NCI-H128 (cell line): ENCODE results near the gene ZNF132.
A peak's percentile ranks its signal among the peaks of the same experiment; 100 is the strongest.
"Not testable (repeated sequence)": the region's sequence is repeated elsewhere in the genome, so short reads cannot be mapped to it uniquely, and the experiment has no call there.

Experiments
- DNase-seq: peaks from one replicate; lab custom pipeline; 2025; ENCODE audit not compliant: unreplicated experiment; lab: John Stamatoyannopoulos, UW

Gene ZNF132

GRCh38 chr19:58468216-58468839 lies 28.4 kb upstream of the ZNF132 start:
- no peak for DNase-seq

DNA sequence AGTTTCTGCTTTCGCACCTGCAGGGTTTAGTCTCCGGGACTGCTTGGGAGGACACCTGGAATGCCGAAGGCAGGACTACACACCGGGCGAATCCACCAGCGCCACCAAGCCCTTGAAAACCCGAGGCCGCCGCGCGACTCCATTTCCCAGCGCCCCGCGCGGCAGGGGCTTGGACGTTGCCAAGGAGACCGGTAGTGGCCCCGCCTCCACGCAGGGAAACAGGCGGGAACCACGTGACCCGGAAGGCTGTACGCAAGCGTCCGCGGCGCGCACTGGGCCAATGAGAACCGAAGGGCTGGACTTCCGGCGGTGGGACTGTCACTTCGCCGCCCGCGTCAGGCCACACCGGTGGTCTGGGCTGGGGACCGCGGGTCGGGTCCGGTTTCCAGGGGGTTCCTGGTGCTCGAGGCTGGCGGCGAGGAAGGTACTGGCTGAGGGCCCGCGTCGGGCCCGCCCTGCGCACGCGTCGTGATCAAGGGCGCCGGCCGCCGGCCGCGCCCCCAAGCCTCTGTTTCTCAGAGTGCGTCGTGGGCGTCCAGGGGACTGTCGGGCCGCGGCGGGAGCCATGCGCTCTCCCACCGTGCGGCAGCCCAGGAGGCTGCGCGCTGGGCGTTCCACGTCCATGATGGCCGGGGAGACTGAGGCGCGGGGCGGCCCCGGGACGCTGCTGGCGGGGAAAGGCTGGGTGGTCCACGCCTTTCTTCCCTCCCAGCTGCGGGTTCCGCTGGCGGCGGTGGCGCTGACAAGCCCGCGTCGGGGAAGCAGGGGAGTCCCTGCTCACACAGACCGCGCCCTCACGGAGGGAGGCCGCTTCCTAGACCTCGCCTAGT lies 27.0 kb upstream of the ZNF132 start, which contains the start of gene ZNF324:
TSS of gene ZNF324 (plus strand) at position 321 of the 830 bp plus-strand sequence. CDS start 2,106 bp downstream, outside the sequence.
- peak; percentile 97 for DNase-seq

DNA sequence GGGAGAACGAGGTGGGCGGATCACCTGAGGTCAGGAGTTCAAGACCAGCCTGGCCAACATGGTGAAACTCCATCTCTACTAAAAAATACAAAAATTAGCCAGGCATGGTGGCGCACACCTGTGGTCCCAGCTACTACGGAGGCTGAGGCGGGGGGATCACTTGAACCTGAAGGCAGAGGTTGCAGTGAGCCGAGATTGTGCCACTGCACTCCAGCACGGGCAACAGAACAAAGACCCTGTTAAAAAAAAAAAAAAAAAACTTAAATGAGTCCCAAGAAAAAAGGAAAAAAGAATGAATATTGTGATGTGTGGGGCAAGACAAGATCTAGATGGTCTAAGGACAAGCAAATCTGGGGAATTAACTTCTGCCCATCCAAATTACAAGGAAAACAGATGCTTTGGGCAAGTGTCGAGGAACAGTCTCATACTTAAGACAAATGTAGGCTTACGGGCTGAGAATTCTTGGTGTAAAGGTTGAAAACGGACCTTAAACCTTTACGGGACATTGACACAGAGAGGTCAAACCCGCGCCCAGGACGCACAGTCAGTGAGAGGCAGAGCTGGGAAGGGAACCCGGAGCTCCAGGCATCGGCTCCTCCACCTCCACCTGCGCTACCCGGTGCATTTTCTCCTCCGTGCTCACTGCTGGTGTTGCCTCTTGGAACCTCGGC lies 26.3 kb upstream of the ZNF132 start:
- no peak for DNase-seq

- no peak for DNase-seq
Measured at GRCh38 chr19:58460039-58460438, 20.1 kb upstream of the ZNF132 start.

DNA sequence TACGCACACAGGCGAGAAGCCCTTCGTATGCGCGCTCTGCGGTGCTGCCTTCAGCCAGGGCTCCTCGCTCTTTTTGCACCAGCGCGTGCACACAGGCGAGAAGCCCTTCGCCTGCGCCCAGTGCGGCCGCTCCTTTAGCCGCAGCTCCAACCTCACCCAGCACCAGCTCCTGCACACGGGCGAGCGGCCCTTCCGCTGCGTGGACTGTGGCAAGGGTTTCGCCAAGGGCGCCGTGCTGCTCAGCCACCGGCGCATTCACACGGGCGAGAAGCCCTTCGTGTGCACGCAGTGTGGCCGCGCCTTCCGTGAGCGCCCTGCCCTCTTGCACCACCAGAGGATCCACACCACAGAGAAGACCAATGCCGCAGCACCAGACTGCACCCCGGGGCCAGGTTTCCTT lies 16.2 kb upstream of the ZNF132 start:
- no peak for DNase-seq

DNA sequence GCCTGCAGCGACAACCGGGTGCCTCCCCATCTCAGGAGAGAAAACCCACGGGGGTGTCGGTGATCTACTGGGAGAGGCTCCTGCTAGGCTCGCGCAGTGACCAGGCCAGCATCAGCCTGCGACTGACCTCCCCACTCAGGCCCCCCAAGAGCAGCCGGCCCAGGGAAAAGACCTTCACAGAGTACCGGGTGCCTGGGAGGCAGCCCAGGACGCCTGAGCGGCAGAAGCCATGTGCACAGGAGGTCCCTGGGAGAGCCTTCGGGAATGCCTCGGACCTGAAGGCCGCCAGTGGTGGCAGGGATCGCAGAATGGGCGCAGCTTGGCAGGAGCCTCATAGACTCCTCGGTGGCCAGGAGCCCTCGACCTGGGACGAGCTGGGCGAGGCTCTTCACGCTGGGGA lies 15.4 kb upstream of the ZNF132 start:
- no peak for DNase-seq

DNA sequence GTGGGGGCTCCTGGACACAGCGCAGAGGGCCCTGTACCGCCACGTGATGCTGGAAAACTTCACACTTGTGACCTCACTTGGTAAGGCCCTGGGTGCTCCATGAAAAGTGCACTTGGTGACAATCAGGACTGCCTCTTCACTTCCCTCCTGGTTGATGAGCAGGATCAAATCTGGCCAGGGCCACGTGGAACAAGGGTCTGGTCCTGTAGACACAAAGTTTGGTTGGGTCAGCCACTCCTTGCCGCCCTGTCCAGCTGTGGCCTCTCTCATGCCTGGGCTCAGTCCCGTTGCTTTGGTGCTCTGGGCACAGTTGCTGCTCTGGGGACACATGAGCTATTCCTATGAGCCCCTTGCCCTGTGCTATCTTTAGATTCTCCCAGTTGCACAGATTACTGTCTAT lies 13.8 kb upstream of the ZNF132 start:
- no peak for DNase-seq

- DNase-seq = peak; percentile 96
Measured at GRCh38 chr19:58451358-58452101, 11.6 kb upstream of the ZNF132 start, which contains the start of gene ZNF324B. ZNF324B (plus strand) TSS chr19:58451622; CDS start chr19:58453702, 2,080 bp downstream.

- DNase-seq = no peak
Measured at GRCh38 chr19:58450856-58451357, 11.0 kb upstream of the ZNF132 start.

DNA sequence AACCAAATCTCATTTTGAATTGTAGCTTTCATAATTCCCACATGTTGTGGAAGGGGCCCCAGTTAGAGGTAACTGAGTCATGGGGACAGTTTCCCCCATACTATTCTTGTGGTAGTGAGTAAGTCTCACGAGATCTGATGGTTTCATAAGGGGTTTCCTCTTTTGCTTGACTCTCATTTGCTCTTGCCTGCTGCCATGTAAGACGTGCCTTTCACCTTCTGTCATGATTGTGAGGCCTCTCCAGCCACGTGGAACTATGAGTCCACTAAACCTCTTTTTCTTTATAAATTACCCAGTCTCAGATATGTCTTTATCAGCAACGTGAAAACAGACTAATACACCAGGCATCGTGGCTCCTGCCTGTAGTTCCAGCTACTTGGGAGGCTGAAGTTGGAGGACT lies 10.0 kb upstream of the ZNF132 start:
- not testable (repeated sequence) for DNase-seq

DNA sequence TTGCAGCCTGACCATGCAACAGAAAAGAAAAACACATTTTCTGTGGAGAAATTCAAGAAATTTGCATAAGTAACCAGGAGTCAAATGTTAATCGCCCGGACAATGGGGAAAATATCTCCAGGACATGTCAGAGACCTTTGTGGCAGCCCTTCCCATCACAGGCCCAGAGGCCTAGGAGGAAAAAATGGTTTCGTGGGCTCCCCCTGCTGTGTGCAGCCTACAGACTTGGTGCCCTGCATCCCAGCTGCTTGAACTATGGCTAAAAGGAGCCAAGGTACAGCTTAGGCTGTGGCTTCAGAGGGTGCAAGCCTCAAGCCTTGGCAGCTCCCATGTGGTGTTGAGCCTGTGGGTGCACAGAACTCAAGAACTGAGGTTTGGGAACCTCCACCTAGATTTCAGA lies 8.9 kb upstream of the ZNF132 start:
- DNase-seq = not testable (repeated sequence)

DNA sequence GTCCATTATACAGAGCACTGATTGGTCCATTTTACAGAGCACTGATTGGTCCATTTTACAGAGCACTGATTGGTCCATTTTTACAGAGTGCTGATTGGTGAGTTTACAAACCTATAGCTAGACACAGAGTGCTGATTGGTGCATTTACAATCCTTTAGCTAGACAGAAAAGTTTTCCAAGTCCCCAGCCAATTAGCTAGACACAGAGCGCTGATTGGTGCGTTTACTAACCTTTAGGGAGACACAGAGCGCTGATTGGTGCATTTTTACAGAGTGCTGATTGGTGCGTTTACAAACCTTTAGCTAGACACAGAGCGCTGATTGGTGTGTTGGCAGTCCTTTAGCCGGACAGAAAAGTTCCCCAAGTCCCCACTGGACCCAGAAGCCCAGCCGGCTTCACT lies 3.0 kb upstream of the ZNF132 start:
- DNase-seq = not testable (repeated sequence)

DNA sequence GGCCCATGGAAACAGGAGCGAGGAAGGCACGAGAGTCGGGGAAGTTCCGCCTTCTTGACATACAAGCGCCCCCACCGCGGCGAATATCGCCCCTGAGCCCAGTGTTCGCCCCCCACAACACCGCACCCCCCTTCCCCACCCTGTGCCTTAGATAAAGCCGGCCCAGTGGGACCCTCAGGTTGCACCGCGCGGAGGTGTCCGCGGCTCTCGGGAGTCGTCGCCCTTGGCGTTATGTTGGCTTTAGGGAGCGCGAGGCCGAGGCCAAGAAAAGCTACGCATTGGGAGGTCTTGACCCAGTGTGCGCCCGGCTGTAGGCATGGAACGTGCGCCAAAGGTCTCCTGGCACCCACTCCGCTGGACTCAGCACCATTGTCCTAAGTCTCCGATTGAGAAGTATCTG lies 603 bp upstream of the ZNF132 start:
- no peak for DNase-seq

GRCh38 chr19:58434217-58434616 lies 5.7 kb downstream of the ZNF132 start:
- DNase-seq = no peak

- no peak for DNase-seq
Measured at GRCh38 chr19:58429745-58430144, 10.2 kb downstream of the ZNF132 start.

DNA sequence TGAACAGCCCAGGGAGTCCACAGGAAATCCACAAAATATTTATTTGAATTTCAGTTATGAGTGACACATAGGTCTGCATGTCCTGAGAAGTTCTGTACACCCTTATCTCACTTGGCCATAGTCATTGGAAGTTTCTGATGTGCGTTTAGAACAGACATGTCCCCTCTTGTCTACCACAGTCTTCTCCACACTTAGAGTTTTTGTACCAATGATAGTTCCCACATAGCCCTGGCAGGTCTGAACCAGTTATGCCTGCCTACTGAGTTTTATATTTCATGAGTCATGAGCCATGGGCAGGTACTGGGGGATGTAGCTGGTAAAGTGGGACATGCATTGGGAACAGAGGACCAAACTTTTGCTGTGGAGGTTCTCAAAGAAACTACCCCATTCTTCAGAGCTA lies 11.3 kb downstream of the ZNF132 start:
- DNase-seq = no peak

- no peak for DNase-seq
Measured at GRCh38 chr19:58417071-58417470, 22.9 kb downstream of the ZNF132 start.

DNA sequence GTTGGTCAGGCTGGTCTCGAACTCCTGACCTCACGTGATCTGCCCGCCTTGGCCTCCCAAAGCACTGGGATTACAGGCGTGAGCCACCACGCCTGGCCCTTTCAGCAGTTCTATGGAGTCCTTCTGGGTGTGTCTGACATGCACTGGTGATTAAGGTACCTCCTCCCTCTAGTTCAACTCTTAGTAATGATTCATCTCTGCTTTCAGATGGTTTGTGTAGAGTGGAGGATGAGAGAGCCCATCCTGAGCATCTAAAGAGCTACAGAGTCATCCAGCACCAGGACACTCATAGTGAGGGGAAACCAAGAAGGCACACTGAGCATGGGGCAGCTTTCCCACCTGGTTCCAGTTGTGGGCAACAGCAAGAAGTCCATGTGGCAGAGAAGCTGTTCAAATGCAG lies 23.3 kb downstream of the ZNF132 start:
- no peak for DNase-seq

DNA sequence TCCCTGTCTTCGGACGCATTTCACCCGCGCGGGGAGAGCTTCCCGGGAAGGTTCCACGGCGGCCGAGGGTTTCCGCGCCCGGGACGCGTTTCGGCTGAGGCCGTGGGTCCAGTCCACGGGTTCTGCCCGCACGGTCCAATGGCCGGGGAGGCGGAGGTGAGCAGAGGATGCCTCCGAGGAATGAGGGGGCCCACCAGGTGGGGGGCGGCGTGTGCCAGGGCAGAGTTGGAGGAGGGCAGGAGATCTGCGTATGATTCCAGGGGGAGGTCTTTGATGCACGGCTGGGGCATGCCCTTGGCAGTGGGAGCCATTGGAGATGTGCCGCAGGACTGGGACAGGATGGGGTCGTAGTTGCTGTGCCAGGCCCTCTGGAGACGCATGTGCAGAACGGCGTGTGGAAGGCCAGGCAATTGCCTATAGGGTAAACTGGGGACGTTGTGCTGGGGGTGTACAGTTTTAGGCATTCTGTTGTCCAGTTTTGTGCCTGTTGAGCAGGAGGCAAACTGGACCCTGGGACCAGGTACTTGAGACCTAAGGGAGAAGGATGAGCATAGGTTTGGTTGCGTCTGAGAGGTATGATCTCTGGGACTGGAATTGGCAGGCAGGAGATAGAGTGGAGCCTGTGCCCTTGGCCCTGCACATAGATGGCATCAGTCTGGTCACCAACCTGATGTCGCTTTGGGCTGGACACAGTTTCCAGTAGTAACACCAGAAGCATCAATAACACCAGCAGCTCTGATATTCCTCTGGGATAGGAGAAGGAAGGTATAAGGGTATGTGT lies 30.8 kb downstream of the ZNF132 start:
- no peak for DNase-seq
